Ectodermal cell (in vitro differentiated cells): ENCODE data around the gene PACS2.

ENCODE experiments used
- H3K27ac ChIP-seq: 2 replicates; pipeline ENCODE4 v1.7.0; 2013; ENCODE audit warnings: mild to moderate bottlenecking, low read depth, low read length; ENCODE audit not compliant: insufficient read depth, poor library complexity, severe bottlenecking
- H3K27me3 ChIP-seq: 2 replicates; pipeline ENCODE4 v1.7.0; 2013; ENCODE audit warnings: mild to moderate bottlenecking, low read length; ENCODE audit not compliant: insufficient read depth, control insufficient read depth, poor library complexity, severe bottlenecking
- H3K36me3 ChIP-seq: one replicate; pipeline ENCODE4 v1.7.0; 2013; ENCODE audit warnings: low read length; ENCODE audit not compliant: control insufficient read depth, insufficient read depth
- H3K4me1 ChIP-seq: one replicate; pipeline ENCODE4 v1.7.0; 2013; ENCODE audit warnings: low read length; ENCODE audit not compliant: control insufficient read depth, insufficient read depth
- H3K4me3 ChIP-seq: 2 replicates; pipeline ENCODE4 v1.7.0; 2013; ENCODE audit warnings: low read depth, low read length, control low read depth; ENCODE audit not compliant: insufficient read depth
- H3K9me3 ChIP-seq: 2 replicates; pipeline ENCODE4 v1.7.0; 2013; ENCODE audit warnings: mild to moderate bottlenecking, low read length, moderate library complexity; ENCODE audit not compliant: control insufficient read depth
- WGBS, 2 experiments: methylation state at CpG; one replicate each; pipeline ENCODE4 v1.1.7; 2013; ENCODE audit warnings: missing lambda C conversion rate in 2 of 2; 5-methylcytosine and 5-hydroxymethylcytosine counted together

The PACS2 gene

DNA sequence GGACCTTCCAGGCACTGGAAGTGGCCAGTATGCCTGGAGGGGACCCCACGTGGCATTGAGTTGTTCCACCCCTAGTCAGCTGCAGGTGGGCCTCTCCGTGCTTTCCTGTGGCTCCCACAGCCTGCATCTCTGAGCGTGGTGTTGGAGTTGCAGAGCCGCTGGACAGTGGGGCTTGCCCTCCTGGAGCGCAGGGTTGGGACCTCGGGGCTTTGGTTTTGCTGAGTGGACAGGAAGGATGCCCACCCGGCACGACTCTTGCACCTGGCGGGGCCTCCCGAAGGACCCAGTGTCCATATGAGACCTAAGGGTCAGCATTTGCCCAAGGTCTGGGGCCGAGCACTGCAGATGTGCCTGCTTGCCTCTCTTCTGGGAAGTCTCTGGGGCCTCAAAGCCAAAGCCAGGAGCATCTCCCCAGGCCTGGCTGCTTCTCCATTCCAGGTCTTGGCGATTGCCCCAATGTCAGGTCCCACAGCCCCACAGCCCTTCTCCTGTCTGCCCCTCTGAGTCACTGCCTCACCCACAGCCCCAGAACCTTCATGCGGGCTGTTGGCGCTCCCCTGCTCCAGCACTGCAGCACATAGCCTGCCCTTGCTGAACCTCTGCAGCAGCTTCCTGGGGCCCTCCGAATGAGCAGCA is 1.5 kb downstream of the PACS2 start:
- H3K9me3 ChIP-seq = no peaks in the 10 kb centered on the region
- WGBS, 2 experiments = 82 to 83% methylated on average over 15 of the region's 15 CpGs
- H3K36me3 ChIP-seq = no peaks in the 10 kb centered on the region
- H3K27ac ChIP-seq = no peak overlapping the region
- H3K4me3 ChIP-seq = peak overlapping the region; percentile 60
- peaks cover 12% of the 10 kb centered on the region for H3K4me1 ChIP-seq
- H3K27me3 ChIP-seq = peaks cover 28% of the 10 kb centered on the region

DNA sequence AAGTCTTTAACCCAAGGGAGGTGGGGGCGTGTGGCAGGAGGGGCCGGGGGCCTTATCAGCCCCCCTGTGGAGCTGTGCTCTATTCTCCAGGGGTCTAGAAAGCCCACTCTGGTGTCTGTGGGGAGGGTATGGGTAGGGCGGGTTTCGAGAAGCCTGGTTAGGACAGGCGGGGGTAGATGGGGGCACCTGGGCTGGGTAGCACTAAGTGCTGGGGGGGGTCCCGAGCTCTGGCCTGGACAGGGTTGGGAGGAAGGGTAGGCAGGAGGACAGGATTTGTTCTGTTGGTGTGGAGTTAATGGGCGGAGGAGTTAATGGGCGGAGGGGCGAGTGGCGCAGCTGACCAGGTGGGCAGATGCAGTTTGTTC is 2.0 kb downstream of the PACS2 start:
- H3K27me3 ChIP-seq = peaks cover 28% of the 10 kb centered on the region
- H3K4me1 ChIP-seq = peaks cover 12% of the 10 kb centered on the region
- H3K36me3 ChIP-seq = no peaks in the 10 kb centered on the region
- no peak overlapping the region for H3K27ac ChIP-seq
- no peak overlapping the region for H3K4me3 ChIP-seq
- H3K9me3 ChIP-seq = no peaks in the 10 kb centered on the region
- 88 to 90% methylated on average over 10 of the region's 10 CpGs for WGBS, 2 experiments

DNA sequence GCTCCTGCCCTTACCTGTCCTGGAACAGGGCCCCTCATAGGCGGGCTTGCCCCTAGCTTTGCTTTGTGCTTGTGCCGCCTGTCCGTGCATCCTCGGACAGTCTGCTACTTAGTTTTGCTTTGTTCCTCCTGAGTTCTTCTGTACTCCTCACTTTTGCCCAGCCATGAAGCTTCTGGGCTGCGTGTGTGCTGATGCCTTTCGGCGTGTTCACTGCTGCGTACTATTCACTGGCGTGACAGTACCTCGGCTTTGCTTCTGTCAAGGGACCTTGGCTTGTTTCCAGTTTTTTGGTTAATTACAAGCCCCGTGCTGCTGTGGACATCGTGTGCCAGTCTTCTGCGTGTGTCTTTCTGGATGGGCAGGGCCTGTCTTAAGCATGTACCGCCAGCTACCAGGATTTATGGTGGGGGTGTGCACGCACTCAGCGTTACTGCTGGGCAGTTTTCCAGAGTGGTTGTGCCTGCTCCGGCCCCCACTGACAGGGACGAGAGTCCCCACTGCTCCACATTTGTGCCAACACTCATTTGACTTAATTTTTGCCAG is 2.5 kb downstream of the PACS2 start:
- Histone ChIP-seq H3K27ac (no peak overlapping the region), H3K4me3 (no peak overlapping the region), H3K9me3 (no peaks in the 10 kb centered on the region), H3K4me1 (peaks cover 12% of the 10 kb centered on the region), H3K36me3 (no peaks in the 10 kb centered on the region), H3K27me3 (peaks cover 28% of the 10 kb centered on the region)
- 94 to 95% methylated on average over 18 of the region's 18 CpGs for WGBS, 2 experiments

DNA sequence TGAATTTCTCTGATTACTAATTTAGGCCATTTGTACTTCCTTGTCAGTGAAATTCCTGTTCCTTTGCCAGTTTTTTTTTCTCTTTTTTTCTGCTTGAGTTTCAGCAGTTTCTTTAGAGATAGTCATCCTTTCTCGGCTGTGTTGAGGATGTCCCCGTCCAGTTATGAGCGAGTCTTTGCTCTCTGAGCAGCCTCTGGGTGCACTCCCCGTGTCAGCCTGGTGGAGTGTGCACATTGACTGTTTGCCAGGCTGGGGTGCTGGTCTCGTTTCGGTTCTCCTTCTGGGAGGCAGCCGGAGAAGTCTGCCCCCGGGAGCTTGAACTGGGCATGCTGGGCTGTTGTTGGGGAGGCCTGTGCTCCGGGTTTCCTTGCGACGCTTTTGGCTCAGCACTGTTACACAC is 3.0 kb downstream of the PACS2 start:
- no peaks in the 10 kb centered on the region for H3K9me3 ChIP-seq
- no peaks in the 10 kb centered on the region for H3K36me3 ChIP-seq
- WGBS, 2 experiments = 90 to 93% methylated on average over 11 of the region's 11 CpGs
- peaks cover 12% of the 10 kb centered on the region for H3K4me1 ChIP-seq
- peaks cover 28% of the 10 kb centered on the region for H3K27me3 ChIP-seq
- no peak overlapping the region for H3K4me3 ChIP-seq
- no peak overlapping the region for H3K27ac ChIP-seq

DNA sequence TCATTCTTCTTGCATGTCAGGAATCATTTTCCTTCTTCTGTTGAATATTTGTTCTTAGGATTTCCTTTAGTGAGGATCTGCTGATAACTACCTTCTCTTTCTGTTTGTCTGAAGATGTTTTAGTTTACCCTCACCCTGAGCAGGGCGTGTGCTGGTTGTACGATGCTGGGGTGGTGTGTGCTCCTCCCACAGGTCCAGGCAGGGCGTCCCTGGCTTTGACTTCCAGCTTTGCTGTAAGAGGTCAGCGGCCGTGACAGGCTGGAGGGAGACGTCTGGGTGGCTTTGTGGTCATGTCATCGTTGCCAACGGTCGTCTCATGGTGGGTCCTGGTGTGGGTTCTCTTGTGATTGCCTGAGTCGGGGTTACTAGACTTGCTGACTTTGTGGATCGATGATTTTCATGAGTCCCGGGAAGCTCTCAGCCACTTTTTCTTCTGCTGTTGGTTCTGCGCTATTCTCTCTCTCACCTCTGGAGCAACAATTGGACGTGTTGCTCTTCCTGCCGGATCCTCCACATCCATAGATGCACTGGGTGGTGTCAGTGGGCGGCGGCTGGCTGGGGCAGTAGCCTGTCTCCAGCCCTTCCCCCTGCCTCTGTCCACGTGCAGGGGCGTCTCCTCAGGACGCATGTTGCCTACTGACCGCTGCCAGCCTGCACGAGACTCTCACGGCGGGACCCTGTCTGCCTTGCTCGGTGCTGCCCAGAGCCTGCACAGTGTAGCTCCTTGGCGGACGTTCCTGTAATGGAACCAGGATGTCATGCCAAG is 8.4 kb downstream of the PACS2 start:
- H3K4me1 ChIP-seq = peaks cover 40% of the 10 kb centered on the region
- no peaks in the 10 kb centered on the region for H3K36me3 ChIP-seq
- no peak overlapping the region for H3K27ac ChIP-seq
- WGBS, 2 experiments = 90 to 92% methylated on average over 27 of the region's 27 CpGs
- H3K4me3 ChIP-seq = no peak overlapping the region
- H3K27me3 ChIP-seq = no peaks in the 10 kb centered on the region
- no peaks in the 10 kb centered on the region for H3K9me3 ChIP-seq

DNA sequence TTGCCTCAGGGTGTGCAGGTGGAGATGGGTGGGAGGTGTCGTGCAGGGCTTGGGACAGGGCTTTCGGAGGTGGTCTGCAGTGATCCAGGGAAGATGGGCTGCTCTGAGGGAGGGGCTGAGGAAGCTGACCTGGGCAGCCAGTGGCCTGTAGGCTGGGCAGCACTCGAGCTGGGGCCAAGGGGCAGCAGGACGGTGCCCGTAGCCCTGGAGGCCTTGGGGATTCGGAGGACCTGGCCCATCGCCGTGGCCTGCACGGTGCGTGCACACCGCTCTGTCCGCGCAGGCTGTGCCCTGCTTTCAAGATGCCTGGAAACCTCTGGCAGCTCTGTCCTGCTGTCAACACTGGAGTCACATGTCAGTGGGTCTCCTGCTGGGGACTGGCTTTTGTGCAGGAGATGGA is 9.1 kb downstream of the PACS2 start:
- Histone ChIP-seq H3K9me3 (no peaks in the 10 kb centered on the region), H3K27me3 (no peaks in the 10 kb centered on the region), H3K4me1 (peaks cover 47% of the 10 kb centered on the region), H3K4me3 (no peak overlapping the region), H3K36me3 (no peaks in the 10 kb centered on the region), H3K27ac (no peak overlapping the region)
- 94 to 95% methylated on average over 13 of the region's 13 CpGs for WGBS, 2 experiments

DNA sequence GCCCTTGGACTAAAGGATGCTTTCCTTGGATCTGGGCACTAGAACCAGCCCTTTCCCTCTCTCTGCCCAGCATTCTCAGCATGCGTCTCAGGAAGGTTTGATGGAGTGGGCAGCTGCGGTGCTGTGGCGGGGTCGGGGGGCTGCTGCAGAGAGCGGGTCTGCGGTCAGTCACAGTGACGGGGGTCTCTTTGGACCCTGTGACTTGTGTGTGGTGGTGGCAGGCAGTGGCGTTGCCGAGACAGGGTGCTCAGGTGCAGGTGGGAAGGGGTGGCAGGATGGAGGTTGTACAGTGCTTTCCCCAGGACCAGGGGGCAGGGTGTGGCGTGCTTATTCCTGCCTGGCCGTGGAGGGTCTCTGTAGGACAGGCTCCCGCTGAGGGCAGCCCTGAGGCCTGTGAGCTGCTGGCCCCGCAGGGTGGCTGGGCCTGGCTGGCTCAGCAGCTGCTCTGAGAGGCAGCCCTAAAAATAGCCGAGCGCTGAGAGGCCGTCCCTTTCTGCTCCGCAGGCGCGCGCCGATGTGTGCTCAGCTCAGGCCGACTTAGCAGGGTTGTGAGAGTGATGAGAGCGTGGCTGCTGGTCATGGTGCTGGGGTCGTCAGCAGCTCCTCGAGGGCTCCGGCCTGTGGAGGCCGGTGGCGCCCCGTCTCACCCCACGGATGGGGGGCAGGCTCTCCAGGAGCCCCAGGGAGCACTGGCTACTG is 9.7 kb downstream of the PACS2 start:
- H3K27ac ChIP-seq = no peak overlapping the region
- no peaks in the 10 kb centered on the region for H3K36me3 ChIP-seq
- no peak overlapping the region for H3K4me3 ChIP-seq
- H3K27me3 ChIP-seq = no peaks in the 10 kb centered on the region
- 79 to 83% methylated on average over 30 of the region's 30 CpGs for WGBS, 2 experiments
- peaks cover 47% of the 10 kb centered on the region for H3K4me1 ChIP-seq
- H3K9me3 ChIP-seq = no peaks in the 10 kb centered on the region

DNA sequence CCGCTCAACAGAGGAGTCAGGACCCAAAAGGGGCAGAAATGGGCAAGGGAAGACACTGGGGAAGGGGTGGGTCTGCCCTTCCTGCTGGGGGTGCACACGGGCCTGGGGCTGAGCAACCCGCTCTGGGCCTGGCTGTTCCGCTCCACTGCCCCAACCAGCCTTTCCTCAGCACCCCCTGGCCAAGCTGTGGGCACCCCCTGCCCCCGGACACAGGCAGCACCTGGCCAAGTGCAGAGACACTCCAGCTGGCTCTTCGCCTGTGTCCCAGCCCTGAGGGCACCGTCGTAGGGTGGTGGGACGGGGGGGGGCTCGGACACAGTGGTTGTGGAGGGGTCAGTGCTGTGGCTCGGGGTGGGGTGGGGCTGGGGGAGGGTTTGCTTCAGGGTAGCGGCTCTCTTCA is 10.3 kb downstream of the PACS2 start:
- Histone ChIP-seq H3K4me1 (peaks cover 47% of the 10 kb centered on the region), H3K27me3 (no peaks in the 10 kb centered on the region), H3K36me3 (no peaks in the 10 kb centered on the region), H3K27ac (no peak overlapping the region), H3K4me3 (no peak overlapping the region), H3K9me3 (no peaks in the 10 kb centered on the region)
- WGBS, 2 experiments = 91 to 92% methylated on average over 12 of the region's 12 CpGs

DNA sequence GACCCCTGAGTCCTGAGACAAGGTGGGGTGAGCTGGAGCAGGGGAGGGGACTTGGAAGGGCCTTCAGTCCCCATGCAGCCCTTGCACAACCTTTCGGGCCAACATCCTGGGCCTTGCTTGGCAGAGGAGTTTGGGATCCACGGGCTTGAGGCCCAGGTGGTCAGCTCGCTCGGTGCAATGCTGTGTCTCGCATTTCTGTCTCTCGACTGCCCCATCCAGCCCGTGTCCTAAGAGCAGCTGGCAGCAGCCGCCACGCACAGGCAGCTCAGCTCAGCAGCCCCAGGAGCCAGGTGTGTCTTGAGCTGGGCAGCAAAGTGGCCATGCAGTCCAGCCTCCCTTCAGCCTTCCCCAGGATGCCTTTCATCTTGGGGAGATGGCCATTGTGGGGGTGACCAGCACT is 10.8 kb downstream of the PACS2 start:
- Histone ChIP-seq H3K9me3 (no peaks in the 10 kb centered on the region), H3K4me3 (no peak overlapping the region), H3K36me3 (no peaks in the 10 kb centered on the region), H3K4me1 (peaks cover 47% of the 10 kb centered on the region), H3K27me3 (no peaks in the 10 kb centered on the region), H3K27ac (no peak overlapping the region)
- 87 to 92% methylated on average over 9 of the region's 9 CpGs for WGBS, 2 experiments
